SH-SY5Y (cell line): Measurements from ENCODE around the gene TMEM184A.

Experiments
- GATA2 ChIP-seq: IDR thresholded peaks from 2 replicates; pipeline ENCODE4 v1.6.1; 2011; ENCODE audit warnings: mild to moderate bottlenecking, low read depth, low read length
- GATA3 ChIP-seq: IDR thresholded peaks from 2 replicates; pipeline ENCODE4 v1.6.1; 2011; ENCODE audit warnings: low read depth, mild to moderate bottlenecking, low read length, moderate library complexity

GRCh38 chr7:1514995-1515401 is 41.0 kb downstream of the TMEM184A start:
- no peak for TF ChIP-seq GATA2
- no peak for TF ChIP-seq GATA3
